Measurements from ENCODE around the gene CAMK1.

CAMK1 gene

DNA sequence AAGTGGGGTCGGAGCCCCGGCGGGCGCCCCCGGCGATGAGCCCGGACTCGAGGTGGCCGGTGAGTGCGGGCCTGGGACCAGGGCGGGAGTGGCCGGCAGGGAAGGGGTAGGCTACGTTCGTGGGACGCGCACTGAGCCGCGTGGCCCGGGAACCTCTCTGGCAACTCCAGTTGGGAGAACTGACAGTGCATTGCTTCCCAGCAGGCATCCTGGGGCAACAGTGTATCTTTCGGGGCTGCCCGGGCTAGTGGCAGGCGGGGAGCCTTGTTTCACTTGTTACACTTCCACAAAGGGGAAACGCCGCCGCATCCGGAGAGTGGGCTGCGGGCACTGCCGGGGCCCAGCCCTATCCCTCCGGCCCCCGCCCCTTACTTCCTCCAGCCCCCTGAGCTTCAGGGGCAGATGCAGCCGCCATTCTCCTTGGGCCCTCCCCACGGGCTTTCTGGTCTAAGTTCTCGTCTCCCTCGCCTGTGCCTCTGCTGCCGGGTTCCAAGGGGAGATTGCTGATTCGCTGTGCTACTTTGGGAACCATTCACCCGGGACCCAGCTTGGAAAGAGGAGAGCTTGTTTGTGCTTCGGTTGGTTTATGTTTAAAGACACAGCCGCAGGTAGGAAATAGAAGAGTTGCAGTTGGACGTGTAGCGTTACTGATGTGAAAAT lies 37.5 kb downstream of the CAMK1 start:
- DNase-seq = no peak

GRCh38 chr3:9731206-9732079 lies 38.3 kb downstream of the CAMK1 start, which contains the start of gene BRPF1:
Gene BRPF1, plus strand, starts transcription at chr3:9731735. Its CDS starts 2,406 bp downstream, at chr3:9734141.
- peak; percentile 90 for DNase-seq

DNA sequence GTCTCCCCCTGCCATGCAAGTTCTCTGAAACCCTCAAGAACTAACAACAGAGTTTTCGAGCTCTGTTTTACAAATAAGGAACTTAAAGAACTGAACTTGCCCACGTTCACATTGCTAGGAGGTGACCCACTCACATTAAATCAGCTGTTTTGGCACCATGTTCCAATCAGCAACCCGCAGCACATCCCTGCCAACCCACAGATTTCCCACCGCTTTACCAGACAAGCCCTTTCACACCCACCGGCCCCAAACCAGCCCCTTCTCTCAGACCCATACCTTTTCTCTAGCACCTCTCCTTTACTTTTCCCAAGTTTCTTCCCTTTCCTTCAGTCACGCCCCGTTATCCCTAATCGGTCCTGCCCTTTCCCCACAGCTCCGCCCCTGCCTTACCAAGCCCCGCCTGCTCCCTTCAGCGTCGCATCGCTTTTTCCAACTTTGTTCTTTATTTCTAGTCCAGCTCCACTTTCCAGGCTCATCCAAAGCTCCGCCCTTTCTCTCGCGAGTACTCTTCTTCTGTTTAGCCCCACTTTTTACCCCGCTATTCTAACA lies 39.0 kb downstream of the CAMK1 start:
- peak; percentile 63 for DNase-seq

GRCh38 chr3:9729419-9729818 lies 40.3 kb downstream of the CAMK1 start:
- DNase-seq = no peak

GRCh38 chr3:9727743-9728142 lies 42.0 kb downstream of the CAMK1 start:
- DNase-seq = no peak

GRCh38 chr3:9727041-9727595 lies 42.6 kb downstream of the CAMK1 start:
- no peak for DNase-seq

GRCh38 chr3:9725775-9726515 lies 43.8 kb downstream of the CAMK1 start:
- DNase-seq = no peak

GRCh38 chr3:9721700-9722060 lies 48.1 kb downstream of the CAMK1 start:
- DNase-seq = no peak

- no peak for DNase-seq
Measured at GRCh38 chr3:9721015-9721699, 48.6 kb downstream of the CAMK1 start.

- DNase-seq = no peak
Measured at GRCh38 chr3:9718118-9718517, 51.6 kb downstream of the CAMK1 start.

DNA sequence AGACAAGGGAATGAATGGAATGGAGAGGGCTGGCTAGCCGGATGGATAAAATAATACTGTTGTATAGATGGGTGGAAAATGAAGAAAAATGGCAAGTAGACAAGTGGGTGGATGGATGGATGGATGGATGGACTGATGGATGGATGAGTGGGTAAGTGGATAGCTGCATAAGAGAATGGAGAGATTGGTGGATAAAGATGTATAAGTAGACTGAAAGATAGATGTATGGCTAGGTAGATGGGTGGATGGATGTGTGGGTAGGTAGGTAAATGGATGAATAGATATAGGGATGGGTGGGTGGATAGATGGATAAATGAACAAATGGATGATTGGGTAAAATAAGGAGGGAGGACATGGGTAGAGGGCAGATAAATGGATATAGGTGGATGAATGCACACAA lies 52.2 kb downstream of the CAMK1 start:
- no peak for DNase-seq

DNA sequence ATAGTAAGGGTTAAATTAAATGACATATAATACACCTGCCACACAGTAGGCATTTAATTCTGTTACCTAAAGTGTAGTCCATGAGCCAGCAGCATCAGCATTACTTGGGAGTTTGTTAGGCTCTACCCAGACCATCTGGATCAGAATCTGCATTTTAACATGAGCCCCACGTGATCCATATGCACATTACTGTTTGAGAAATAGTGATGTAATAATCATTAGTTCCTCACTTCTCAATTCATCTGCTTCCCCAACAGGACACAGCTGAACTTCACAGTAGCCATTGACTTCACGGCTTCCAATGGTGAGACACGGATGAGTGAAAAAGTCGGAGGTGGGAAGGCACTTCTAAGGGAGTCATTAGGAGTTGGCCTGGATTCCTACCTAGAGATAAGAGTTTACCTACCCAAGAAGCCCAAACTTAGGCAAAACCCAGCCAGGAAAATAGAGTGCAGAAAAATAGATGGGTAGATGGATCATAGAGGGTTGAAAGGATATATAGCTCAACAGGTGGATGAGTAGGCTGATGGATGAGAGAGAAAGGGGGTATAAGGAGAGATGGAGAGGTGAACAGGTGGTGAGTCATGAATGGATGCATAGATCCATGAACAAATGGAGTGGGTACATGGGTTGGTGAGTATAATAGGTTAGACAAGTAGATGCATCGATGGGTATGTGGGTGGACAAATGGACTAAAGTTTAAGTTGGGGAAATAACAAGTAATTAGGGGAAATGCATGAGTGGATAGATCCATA lies 52.8 kb downstream of the CAMK1 start:
- no peak for DNase-seq

- DNase-seq = no peak
Measured at GRCh38 chr3:9715764-9716437, 53.8 kb downstream of the CAMK1 start.

DNA sequence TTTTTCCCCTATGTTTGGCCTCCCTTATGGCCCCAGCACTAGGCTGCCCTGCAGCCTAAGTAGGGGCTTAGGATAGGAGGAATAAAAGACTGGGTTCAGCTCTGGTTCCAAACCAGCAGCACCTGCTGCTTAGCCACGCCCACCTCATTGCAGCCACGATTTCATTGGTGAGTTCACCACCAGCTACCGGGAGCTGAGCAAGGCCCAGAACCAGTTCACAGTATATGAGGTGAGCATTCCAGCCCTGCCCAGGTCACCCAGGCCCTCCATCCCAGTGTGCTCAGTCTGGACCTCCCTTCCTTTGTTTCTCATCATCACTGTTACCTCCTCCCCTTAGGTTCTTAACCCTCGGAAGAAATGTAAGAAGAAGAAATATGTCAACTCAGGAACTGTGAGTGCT lies 54.6 kb downstream of the CAMK1 start:
- DNase-seq = no peak

- DNase-seq = no peak
Measured at GRCh38 chr3:9713142-9713541, 56.6 kb downstream of the CAMK1 start.

DNA sequence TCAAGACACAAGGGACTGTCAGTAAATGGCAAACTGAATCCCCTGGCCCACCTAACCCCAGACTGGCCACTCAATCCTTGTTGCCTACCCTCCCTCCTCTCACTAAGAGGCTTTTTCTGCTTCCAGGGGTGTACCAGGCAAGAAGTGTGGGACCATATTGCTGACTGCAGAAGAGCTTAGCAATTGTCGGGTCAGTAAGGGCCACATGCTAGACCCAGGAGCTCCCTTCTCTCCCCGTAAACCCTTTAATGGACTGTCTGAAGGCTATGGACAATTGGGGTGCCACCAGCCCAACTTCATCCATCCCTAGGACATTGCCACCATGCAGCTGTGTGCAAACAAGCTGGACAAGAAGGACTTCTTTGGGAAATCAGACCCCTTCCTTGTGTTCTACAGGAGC lies 57.3 kb downstream of the CAMK1 start:
- no peak for DNase-seq

DNA sequence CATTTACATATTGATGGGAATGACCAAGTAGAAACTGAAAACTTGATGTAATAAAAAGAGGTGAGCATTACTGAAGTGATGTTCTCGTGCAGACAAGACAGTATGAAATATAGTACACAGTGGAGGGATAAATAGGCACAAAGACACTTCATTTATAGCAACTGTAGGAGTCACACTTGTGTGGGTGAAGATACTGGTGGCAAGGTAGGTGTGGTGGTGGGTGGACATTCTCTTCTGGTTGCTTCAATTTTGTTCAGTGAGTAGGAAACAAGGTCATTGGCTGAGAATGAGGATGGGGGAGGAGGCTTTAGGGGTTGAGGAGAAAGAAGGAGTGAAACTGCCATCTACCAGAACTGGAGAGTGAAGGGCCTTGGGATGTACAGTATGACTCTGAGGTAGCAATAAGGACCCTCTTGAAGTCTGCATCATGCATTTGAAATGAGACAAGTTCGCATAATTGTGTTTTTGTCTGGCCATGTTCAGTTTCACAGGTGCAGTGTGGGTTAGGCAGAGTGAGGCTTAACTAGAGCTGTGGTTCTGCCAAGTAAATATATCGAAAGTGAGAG lies 59.5 kb downstream of the CAMK1 start:
- DNase-seq = no peak
